ENCODE results near the gene RRAS.
A peak's percentile ranks its signal among the peaks of the same experiment; 100 is the strongest.

RRAS gene

DNA sequence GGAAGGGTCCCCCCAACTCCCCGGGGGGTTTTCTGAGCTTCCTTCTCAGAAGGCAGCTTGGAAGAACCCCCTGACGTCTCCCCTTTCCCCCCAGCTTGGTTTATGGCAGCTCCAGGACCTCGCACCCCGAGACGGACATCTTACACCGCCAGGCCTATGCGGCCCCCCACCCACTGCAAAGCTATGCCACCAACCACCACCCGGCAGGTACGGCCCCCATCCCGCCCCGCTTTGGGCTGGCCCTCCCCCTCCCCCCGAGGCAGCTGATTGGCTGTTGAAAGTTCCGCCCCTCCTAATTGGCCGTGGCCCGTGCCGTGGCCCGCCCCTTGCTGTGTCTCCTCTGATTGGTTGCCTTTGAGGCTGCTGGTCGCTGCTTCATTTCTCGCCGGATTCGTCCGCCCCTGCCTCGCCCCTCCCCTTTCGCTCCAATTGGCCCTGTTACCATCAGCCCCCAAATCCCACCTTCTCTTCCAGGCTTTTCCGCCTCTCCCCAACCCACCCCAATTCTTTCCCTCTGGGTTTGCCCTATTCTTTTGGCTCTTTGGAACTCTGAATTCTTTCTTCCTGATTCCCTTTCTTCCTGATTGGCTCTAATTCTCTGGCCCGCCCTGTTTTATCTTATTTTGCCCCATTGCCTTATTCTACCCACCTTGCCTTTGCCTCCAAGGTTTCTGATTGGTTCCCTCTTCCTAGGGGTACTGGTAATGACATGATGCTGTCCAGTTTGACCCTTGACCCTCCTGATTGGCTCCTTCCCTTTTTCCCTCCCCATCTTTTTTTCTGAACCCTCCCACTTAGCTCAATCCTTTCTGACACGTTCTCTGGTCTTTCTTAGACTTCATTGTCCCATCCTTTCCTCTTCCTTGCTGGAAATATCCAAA is 46.5 kb downstream of the RRAS start:
- DNase-seq = peak; percentile 92

DNA sequence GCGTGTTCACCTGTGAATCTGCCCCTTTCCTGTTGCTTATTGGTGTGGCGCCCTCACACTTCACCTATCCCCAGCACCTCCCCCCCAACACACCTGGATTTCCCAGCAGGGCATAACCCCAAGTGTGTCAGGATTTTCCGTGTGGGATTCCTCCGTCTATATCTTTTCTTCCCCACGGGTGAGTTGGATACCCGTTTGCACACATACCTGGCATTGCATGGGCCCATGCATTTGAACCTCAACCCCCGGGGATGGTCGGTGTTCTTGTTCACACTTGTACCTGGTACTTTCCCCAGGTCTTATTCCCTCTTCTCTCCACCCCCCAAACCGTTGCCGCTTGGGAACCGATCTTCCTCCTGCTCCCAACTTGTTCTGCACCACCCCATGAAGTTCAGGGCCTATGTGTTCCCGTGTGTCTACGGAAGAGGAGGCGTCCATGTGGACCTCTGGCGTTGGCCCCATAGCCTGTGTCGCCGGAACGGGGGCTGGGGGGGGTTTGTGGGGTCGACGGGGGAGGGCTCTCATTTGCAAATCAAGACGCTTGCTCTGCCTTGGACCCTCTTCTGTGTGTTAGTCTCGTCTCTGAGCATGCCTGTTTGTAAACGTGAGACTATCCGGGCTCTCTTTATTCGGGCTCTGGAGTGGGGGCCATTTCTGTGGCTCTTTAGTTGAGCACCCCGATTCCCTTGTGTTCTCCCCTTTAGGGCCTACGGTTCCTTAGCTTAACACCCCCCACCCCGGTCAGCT is 47.3 kb downstream of the RRAS start:
- no peak for DNase-seq

DNA sequence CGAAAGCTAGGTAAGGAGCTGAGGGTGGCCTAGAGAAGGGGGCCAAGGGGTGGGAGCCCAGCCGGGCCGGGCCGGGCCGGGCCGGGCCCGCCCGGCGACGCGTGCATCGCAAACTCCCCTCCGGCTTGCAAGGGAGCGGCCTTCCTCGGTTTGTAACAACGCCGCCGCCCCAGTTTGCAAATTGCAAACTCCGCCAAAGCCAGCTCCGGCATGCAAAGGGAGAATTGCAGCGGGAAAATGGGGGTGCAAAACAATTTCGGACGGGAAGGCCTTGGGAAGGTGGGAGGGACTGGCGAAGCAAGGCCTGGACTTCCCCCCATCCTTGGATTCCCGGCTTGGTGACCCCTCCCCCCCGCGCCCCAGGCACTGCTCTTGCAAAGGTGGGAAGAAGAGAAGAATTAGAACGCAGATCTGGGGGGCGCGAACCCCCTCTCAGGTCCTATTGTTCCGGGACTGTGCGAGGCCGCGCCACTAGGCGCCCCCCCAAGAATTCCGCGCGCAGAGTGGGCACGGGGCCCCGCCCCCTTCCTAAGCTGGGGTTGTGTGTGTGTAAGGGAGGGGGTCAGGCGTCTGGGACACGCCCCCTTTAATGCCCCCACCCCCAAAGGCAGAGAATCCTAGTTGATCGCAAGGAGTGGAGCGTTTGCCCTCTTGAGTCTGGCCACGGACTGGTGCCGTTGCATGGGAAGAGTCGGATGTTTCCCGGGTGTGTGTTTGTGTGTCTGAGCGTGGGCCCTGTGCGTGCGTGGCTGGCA is 48.0 kb downstream of the RRAS start:
- no peak for DNase-seq

DNA sequence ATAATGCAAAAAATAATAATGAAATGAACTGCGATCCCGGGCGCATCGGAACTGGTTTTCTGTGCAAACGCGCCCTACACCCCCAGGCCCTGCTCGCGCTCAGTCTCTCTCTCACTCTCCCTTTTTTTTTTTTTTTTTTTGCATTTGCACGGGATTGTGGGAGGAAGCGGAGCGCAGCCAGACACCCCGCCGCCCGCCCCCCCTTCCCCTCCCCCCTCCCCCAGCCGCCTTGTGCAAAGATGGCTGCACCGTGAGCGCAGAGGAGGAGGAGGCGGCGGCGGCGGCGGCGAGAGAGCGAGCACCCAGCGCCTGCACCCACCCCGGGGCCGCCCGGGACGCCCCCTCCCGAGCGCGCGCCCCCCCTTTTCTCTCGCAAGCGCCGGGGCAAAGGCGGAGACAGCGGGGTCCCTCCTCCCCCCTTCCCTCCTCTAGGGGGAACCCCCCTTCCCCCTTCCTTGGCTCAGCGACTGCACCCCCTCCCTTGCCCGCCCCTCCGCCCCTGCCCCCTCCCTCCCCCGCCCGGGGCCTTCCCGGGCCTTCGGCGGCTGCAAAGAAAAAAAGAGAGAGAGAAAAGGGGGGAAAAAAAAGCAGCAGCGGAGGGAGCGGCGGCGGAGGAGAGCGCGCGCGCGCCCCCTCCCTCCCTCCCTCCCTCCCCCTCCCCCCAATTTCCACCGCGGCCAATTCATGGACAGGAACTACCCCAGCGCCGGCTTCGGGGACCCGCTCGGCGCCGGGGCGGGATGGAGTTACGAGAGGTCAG is 48.8 kb downstream of the RRAS start, which contains the start of gene PRR12:
TSS of gene PRR12 (plus strand) at position 212 of the 760 bp plus-strand sequence. CDS start at position 685, 473 bp downstream.
- DNase-seq = peak; percentile 66

DNA sequence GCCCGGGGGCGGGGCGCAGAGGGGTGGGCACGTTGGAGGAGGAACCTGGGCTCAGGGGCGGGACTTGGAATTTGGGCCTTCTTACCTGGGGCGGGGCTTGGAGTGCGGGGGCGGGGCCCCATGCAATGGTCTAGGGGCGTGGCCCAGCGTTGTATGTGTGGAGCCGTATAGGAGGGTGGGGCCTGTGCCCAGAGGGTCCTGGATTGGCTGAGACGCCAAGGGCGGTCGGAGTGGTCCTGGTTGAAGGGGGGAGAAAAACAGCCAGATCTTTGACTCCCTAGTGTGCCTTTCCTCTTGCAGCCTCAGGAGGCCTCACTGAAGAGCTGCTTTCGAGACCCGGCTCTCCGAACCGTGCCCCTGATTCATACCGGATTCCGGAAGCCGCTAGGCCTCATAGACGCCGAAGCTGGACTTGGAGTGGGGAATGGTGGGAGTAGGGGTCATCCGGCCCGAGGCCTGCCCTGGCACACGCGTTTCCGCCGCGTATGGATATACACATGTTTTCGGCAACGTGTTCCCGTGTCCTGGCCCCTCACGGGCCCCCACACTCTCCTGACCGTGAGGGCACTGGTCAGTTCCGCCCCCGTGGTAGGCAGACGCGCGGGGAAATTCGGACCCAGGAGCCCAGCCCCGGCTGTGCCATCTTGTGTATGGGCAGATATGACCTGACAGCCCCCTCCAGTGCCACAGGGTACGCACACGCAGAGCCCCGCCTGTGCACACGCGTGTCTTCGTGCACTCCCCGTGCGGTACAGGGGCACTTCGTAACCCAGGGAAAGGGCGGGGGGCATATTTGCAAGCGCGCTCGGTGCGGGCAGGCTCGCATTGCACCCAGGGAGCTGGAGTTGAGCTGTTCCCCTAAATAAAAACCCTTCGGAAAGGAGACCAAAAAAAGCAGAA is 49.6 kb downstream of the RRAS start:
- DNase-seq = peak; percentile 87

DNA sequence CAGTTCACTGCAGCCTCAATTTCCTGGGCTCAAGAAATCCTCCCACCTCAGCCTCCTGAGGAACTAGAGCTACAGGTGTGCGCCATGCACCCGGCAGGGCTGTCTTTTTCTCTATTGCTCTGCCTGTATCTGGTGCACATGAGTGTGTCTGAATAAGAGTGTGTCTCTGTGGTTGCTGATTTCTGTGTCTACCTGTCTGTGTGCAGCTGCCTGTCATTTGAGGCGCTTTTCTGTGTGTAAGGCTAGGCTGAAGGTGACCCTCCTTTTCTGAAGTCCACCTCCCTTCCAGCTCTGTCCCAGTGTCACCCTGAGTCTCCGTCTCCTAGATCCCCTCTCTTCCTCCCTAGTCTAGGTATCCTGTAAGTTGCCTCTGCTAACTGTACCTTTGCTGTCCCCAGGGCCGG is 50.4 kb downstream of the RRAS start:
- DNase-seq = no peak

DNA sequence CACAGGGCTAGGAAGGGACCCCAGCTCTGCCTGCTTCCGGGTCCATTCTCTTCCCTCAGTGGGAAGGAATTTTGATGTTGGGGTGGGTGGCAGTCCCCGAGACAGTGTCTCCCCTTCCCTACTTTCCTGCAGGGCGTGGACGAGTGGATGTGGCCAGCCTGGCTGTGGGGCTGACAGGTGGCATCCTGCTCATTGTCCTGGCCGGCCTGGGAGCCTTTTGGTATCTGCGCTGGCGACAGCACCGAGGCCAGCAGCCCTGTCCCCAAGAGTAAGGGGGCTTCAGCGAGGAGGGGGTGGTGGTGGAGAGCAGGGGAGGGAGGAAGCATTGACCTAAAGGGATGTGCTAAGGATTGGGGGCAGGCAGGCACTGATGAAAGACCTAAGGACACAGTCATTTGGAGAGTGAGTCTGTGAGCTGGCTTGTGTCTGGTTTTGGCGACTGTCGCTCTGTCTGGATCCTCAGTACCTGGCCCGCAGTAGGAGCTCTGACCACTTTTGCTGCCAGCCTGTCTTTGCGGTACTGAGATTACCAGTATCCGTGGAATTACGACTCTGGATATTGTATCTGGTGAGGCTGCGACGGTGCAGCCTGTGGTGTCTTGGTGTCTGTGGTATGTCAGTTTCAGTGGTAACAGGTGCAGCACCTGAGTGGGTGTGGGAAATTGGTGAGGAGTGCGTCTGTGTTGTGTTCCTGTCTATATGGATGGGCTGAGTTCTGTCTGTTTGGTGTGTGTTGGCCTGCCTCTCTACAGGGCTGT is 51.4 kb downstream of the RRAS start:
- peak; percentile 42 for DNase-seq

DNA sequence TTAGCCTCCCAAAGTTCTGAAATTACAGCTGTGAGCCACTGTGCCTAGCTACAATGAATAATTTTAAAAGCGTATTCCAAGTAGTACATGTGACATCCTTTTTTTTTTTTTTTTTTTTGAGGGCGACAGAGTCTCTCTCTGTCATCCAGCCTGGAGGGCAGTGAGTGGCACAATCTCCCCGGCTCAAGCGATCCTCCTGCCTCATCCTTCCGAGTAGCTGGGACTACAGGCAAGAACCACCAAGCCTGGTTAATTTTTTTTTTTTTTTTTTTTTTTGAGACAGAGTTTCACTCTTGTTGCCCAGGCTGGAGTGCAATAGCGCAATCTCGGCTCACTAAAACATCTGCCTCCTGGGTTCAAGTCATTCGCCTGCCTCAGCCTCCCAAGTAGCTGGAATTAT is 52.7 kb downstream of the RRAS start:
- no peak for DNase-seq

Measured in activated CD4-positive, CD25-positive, alpha-beta regulatory T cell treated with anti-CD3 and anti-CD28 coated beads, Interleukin-2, amount 50 U/mL, for 72 hours (primary cell).